GM06990 (cell line): ENCODE measurements around the gene KRTAP29-1.

ENCODE experiments used
- DNase-seq: peaks from one replicate; pipeline ENCODE4 v3.0.0-alpha.2; 2011; ENCODE audit not compliant: insufficient read length; ENCODE audit errors: extremely low read depth
- H3K27me3 ChIP-seq: replicated peaks from 2 replicates; pipeline ENCODE4 v1.6.0; 2011; ENCODE audit warnings: low read length; ENCODE audit not compliant: control insufficient read depth, insufficient read depth
- H3K36me3 ChIP-seq: 2 replicates; pipeline ENCODE4 v1.5.1; 2011; ENCODE audit warnings: low read length; ENCODE audit not compliant: control insufficient read depth, insufficient read depth
- H3K4me3 ChIP-seq: replicated peaks from 2 replicates; pipeline ENCODE4 v1.5.1; 2011; ENCODE audit warnings: low read depth, mild to moderate bottlenecking, control low read depth, low read length
- CTCF ChIP-seq: IDR thresholded peaks from 2 replicates; pipeline ENCODE4 v1.5.1; 2011; ENCODE audit warnings: low read length, control low read depth, mild to moderate bottlenecking, inconsistent platforms; ENCODE audit not compliant: insufficient read depth, poor library complexity, severe bottlenecking

Gene KRTAP29-1

DNA sequence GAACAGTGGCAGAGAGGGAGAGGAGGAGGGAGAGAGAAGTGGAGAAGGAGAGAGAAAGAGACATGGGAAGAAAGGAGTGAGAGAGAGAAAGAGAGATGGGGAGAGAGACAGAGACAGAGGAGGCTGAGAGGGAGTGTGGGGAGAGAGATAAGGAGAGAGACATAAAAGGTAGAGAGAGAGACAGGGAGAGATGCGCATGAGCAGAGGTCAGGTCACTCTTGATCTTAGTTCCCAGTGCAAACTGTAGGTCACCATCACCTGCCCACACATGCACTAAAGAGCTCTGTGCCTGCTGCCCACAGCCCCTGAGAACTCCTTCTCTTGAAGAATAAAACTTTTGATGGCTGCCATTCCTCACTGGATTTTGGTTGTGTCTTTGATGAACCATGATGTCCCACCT lies 33.1 kb upstream of the KRTAP29-1 start:
- no peak for TF ChIP-seq CTCF
- no peak overlapping the region for H3K4me3 ChIP-seq

DNA sequence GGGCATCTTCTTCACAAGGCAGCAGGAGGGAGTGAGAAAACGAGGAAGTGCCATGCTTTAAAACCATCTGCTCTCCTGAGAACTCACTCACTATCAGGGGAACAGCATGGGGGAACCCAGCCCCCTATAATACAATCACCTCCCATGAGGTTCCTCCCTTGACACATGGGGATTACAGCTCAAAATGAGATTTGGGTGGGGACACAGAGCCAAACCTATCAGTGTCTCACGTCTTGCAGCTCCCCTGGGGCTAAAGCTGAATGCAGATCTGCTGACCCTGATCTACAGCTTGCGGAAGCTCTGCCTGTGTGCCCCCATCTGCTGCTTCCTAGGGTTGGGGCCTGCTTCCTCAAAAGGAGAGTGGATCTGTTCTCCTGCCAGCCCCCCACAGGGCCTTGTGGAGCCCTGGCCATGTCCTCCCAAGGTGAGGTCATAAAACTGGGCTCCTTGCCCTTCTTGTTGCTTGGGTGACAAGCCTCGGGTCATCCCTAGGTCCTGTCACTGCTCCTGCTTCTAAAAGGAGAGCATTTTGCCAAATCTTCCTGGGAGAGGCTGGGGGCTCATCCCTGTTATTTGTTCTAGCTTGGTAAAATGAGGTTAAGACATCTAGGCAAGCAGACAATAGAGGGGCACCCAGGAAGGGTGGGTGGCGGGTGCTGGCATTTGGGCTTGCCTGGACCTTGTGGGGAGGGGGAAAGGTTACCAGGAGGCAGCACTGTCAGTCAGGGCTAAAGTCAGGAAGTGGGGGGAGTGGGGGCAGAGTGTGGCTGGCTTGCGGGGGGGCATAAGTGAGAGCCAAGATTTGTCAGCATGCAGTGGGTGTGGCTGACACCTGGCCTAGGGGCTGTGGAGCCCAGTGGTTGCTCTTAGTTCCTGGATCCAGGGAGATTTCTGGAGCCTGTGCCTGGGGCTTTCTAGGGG lies 32.0 kb upstream of the KRTAP29-1 start:
- no peak for TF ChIP-seq CTCF
- H3K36me3 ChIP-seq = no peaks in the 10 kb centered on the region
- no peak overlapping the region for H3K4me3 ChIP-seq
- H3K27me3 ChIP-seq = no peaks in the 10 kb centered on the region; the same call in 1 of the 2 replicates
- DNase-seq = no peak

More for the DNA sequence above, 33.1 kb upstream of the KRTAP29-1 start:
- Histone ChIP-seq H3K36me3 (no peaks in the 10 kb centered on the region), H3K27me3 (no peaks in the 10 kb centered on the region; the same call in 1 of the 2 replicates)
- no peak for DNase-seq

- DNase-seq = no peak
- Histone ChIP-seq H3K27me3 (no peaks in the 10 kb centered on the region; the same call in 1 of the 2 replicates), H3K4me3 (no peak overlapping the region), H3K36me3 (no peaks in the 10 kb centered on the region)
- no peak for TF ChIP-seq CTCF
These were observed 31.2 kb upstream of the KRTAP29-1 start for GRCh38 chr17:41333836-41334235.

DNA sequence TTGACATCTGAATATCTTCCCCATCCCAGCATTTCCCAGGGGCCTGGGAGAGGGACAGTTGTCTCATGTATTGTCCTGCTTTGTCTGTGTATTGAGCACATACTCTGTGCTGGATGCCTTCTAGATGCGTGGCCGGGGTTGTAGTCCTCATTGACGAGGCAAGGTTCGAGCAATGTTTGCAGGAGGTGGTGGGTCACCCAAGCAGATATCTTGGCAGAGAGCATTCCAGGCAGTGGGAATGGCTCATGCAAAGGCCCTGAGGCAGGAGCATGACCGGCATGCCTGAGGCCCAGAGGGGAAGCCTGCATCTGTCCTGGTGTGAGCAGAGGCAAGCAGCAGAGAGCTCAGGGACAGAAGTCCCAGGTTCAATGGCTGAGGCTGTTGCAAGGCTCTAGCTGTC lies 30.4 kb upstream of the KRTAP29-1 start:
- Histone ChIP-seq H3K4me3 (no peak overlapping the region), H3K27me3 (no peaks in the 10 kb centered on the region; the same call in 1 of the 2 replicates), H3K36me3 (no peaks in the 10 kb centered on the region)
- no peak for DNase-seq
- no peak for TF ChIP-seq CTCF

DNA sequence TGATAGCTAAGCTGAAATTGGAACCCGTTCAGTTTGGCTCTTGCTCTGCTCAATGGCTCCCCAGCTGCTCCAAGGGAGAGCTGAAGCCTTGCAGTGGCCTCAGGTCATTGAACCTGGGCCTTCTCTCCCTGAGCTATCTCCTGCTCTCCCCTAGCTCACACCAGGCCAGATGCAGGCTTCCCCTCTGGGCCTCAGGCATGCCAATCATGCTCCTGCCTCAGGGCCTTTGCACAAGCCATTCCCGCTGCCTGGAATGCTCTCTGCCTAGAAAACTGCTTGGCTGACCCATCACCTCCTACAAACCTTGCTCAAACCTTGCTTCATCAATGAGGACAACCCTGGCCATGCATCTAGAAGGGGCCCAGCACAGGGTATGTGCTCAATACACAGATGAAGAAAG lies 29.6 kb upstream of the KRTAP29-1 start:
- no peaks in the 10 kb centered on the region for H3K36me3 ChIP-seq
- TF ChIP-seq CTCF = no peak
- no peaks in the 10 kb centered on the region; the same call in 1 of the 2 replicates for H3K27me3 ChIP-seq
- no peak for DNase-seq
- H3K4me3 ChIP-seq = no peak overlapping the region
